OCI-M2 (cell line): ENCODE data around the gene NFYC.

ENCODE experiments used
- DNase-seq: peaks from one replicate; lab custom pipeline; 2025; ENCODE audit not compliant: unreplicated experiment; lab: John Stamatoyannopoulos, UW

The NFYC gene

DNA sequence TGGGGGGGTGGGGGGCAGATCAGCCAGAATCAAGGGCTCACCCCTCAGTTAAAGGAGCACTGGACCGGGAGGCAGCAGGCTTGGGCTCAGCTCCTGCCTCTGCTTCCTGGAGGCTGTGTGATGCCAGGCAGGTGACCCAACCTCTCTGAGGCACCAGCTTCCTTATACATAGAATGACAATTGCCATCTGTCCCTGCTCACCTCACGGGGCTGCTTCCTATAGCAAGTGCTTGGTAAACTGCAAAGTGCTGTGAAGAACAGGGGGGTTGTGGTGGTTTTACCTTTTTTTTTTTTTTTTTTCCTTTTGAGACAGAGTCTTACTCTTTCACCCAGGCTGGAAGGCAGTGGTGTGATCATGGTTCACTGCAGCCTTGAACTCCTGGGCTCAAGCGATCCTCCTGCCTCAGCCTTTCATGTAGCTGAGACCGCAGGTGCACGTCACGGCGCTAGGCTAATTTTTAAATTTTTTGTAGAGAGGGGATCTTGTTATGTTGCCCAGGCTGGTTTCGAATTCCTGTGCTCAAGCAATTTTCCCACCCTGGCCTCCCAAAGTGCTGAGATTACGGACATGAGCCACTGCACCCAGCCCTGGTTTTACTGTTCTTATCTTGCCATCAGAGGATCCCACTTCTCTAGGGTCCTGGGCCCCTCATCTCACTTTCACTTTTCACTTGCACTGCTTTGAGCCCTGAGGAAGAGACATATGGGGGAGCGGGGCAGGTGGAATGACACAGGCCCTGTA, 103.6 kb downstream of the NFYC start:
- DNase-seq = no peak

DNA sequence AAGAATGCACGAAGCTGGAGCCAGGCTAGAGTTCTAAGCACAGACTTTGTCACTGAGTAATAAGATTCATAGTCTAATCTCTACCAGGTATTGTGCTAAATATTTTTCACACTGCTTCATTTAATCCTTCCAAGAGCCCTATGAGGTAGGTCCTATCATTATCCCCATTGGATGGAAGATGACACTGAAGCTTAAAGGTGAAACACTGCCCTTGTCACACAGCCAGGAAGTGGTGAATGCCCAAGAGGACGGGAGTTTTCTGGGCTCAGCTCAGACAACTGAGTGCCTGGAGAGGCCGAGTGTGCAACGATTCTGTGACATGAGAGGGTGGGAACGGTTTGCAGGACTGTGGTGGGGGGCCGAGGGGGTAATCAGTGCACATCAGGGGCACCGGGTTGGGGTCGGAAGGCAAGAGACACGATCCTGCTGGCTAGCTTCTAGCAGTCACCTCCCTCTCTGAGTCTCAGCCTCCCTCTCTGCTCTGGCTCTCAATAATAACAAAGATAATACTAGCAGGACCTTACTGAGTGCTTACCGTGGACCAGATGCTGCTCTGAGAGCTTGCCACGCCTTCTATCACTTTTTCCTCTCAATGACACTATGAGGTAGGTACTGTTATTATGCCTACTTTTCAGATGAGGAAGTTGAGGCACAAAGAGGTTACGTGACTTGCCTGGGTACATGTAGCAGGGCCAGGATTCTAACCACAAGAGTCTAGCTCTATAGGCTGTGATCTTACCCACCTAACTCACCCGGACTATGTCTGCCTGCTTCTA, 104.5 kb downstream of the NFYC start:
- DNase-seq = no peak

DNA sequence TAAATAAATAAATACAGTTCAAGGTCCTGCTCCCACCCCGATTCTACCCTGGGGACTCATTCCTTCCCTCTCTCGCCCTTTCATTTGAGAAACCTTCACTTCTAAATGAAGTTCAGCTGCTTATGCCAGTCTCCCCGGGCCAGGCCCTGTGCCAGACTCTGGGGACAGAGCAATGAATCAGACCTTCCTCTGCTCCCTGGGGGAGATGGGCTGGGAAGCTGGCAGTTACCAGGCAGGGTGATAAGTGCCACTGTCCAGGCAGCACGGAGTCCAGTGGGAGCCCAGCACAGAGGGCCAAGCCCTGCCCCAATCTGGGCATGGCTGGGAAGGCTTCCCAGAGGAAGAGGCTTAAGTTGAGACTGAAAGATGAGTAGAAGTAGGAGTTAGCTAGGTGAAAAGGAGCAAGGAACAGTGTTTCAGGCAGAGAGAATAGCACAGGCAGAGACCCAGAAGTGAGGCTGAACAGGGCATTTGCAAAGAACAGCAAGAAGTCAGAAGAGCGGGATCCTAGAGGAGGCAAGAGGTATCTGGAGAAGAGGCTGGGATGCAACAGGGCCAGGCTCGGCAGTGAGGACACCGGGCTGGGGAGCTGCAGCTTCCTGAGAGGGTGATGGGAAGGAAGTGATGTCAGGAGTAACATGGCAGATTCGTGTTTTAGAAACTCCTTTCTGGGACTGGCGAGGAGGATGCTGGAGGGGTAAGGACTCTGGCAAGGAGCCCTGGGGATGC, 105.6 kb downstream of the NFYC start:
- DNase-seq = no peak

DNA sequence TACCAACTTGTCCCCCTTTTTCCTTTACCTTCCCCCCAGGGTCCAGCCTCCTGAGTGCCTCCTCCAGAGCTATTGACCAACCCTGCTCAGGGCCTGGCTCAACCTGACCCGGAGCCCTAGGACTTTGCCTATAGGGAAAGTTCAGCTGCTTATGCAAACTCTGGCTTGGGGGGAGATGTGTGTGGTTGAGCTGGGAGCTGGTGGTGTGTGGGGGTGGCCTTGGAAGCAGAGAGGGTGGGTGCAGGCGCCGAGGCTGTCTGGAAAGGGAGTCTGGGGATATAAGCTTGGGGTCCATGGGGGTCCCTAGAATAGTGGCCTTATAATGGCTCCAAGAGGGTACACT, 106.1 kb downstream of the NFYC start:
- DNase-seq = no peak

DNA sequence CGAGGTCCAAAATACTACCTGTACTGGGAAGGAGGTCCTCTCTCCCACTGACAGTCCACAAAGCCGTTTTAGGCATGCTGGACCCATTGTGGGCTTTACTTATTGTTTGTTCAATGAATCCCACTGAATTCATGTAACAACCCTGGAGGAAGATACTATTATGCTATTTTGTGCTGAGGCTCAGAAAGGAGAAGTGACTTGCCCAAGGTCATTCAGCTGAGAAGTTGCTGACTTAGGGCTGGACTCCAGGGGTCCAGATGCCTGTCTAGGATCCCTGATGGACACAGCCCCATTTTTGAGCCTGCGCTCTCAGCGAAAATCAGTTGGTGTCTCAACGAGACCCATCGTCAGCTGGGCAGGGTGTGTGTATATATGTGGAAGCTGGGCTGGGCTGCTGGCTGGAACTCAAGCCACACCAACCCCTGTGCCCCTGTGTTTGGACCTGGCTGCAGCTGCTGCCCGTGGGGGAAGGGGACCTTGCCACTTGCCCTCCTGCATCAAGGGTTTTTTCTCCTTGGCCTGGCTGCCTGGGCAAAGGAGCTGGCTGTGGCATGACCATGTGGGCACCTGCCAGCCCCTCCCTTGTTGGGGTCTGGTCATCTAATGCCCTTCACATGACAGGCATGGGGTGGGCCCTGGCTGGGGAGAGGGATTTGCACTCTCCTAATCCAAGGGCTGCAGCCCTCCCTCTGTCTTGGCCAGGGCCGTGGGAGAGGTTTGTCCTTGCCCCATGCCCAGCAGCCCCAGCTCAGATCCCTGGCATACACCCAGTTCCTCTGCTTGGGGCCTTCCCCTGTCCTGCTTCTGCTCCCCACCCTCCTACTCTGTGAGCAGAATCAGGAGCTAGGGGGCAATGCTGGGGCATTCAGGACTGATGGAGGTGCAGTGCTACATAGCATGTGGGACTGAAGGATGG, 107.1 kb downstream of the NFYC start:
- no peak for DNase-seq

DNA sequence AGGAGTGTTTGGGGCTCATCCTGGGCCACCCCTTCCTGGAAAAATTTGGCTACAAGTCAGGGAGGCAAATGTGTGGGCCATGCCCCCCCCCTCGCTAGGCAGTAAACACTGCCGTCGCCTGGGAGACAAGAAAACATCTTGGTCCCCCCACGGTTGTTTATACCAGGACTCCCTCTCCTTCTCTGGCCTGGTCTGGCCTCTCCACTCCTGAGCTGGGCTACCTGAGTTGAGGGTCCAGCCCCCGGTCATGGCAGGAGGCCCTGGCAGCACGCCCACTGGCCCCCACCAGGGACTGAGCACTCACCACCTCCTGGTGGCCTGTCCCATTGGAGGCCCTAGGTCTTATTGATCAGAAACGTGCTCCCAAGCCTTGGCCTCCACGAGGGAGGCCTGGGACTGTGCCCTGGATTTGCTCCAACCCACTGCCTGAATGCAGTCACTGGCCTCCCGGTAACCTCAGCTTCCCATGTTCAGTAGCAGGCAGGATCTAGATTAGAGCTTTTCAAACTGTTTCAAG, 107.9 kb downstream of the NFYC start:
- no peak for DNase-seq

DNA sequence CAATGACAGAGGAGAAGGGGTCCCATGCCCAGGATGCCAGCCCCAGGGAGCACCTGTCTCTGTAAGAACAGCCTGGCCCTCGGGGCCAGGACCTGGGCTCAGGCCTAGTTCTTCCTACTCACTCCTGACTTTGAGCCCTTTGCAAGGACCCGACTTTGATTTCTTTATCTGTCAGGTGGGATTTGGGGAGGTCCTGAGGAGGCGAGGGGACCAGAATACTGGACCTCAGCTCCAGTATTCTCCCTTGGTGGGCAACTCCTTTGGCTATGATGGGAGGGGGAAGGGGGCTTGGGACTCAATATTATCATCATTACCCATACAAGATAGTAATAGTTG, 110.2 kb downstream of the NFYC start:
- DNase-seq = no peak

DNA sequence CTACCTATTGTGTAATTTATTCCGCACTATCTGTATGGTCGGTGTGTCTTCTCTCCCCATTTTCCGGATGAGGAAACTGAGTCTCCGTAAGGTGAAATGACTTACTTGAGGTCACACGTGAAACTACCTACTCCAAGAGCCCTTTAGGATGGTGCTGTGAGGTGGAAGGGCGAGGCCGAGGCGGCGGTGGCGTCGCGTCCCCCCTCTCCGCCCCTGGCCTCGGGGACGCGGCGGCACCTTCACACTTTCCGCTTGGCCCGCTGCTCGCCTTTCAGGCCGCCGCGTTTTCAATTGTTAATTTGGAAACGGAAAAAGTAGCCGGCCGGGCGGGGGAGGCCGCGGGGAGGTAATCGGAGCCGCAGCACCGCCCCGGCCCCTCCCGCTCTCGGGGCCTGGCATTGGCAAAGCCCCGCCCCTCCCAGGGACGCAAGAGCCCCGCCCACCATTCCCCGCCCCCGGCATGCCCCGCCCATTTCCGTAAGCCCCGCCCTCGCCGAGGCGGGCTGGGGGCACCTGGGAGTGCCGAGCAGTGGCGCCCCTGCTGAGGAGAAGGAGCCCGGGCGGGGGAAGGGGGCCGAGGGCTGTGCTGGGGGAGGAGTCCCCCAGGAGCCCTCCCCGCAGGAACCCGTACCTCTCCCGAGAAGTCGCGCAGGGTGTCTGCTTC, 110.7 kb downstream of the NFYC start:
- DNase-seq = peak; percentile 65

DNA sequence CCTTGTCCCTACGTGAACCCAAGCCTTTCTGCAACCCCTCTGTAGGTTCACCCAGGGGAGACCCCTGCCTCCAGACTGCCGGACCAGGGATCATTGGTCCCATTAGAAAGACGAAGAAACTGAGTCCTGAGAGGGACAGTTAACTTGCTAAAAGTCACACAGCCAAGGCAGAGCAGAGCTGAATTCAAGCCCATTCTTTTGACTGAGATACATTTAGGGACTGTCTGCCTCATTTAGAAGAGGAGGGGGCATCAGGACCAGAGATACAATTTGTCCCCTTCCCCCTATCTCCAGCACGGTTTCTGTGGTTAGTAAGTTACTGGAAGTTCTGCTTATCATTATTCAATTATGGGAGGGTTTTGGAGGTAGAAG, 111.2 kb downstream of the NFYC start:
- DNase-seq = peak; percentile 65

DNA sequence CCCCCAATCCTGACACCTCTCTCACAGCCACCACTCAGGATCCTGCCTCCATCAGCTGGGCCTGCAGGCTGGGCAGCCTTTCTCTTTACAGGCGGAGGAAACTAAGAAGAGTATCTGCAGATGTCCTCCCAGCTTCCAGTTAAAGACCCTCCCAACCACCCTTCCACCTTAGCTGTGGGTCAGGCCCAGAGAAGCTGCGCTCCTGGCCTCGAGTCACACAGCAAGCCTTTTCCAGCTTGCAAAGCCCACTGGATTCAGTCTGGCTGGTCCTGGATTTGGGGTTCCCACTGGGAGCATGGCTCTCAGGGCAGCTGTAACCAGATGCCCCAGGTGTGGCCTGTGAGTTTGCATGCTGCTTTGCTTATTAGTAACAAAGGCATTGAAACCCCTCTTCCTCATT, 111.9 kb downstream of the NFYC start:
- DNase-seq = no peak

DNA sequence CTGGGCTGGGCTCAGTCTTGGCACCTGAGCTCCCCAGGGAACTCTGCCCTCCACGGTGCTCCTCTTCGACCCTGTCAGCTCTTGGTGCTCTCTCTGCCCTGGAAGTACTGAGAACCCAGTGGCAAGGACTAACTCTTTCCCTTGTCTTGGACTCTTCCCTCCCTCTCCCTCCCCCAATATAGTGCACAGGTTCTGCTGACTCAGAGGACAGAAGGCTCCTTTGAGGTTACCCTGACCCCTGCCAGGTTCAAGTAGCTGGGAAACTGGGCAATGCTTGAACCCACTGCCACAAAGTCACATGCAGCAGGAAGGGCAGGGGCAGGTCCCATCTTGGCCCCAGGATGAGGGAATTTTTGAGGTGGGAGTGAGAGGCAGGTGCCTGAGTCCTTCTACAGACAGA, 112.4 kb downstream of the NFYC start:
- DNase-seq = no peak

DNA sequence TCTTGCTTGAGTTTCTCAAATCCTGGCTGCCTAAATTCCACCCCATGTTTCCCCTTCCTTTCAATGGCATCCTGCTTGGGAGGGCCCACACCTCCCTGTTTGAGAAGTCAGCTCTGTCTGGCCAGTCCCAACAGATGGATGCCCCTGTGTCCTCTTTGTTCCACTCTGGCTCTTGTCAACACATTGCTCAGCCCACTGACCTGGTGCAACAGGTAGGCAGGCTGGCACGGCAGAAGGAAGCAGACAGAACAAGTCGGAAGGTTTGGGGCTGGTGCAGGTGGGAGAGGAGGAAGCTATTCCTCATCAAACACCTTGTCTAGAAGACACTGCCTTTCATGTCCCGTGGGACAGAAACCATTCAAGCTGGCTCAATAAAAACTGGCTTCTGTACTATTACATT, 114.7 kb downstream of the NFYC start:
- no peak for DNase-seq

DNA sequence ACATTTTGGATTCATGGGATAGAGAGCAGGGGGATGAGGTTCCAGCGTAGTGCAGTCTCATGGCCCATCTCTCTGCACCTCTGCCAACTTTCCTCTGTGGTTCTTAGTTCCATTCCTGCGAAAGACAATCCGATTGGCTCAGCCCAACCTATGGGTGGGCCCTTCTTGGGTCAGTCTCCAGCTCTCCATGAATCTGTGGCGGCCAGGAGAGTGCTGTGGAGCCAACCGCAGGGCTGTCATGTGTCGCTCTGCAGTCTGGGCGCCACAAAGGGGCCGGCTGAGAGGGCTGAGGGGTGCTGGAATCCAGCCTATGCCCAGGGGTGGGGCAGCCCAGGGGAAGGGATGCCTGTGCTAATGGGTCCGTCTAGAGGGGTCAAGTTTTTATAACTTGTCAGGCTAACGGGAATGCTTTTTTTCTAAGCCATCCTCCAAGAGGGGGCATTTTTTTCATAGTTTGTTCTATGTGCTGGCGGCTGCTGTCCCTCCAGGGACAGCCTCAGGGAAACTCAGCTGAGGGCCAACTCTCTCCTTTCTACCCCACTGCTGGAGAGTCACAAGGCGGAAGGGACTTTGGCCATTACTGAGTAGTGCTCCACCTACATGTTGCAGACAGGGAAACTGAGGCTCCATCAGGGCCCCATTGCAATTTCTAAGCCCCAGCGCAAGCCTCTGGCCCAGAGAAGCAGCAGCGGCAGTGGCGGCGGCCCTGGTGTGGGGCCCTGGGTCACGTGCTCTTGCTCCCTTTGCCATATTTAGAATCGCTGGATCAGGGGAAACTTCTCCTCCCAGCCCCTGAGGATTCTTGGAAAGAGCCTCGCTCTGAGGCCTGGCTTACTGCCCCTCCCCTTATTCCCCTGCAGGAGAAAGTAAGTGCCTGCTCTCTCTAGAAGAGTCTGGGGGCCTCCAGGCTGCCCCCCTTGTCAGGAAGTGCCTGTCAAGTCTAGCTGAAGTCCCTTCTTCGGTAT, 115.5 kb downstream of the NFYC start:
- DNase-seq = no peak

DNA sequence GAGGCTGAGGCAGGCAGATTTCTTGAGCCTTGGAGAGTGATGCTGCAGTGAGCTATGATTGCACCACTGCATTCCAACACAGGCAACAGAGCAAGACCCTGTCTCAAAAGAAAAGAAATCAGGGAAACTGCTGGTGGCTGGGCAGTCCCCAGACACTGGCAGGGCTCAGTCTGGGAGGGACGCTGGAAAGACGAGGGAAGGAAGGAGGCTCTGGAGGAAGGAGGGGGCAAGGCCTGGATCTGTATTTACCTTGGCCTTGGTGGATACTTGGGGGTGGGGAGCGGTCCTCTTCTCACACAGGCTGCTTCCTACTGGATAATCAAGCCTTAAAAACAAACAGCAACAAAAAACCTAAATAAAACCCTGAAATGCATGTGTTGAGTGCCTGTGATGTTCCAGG, 116.5 kb downstream of the NFYC start:
- no peak for DNase-seq

DNA sequence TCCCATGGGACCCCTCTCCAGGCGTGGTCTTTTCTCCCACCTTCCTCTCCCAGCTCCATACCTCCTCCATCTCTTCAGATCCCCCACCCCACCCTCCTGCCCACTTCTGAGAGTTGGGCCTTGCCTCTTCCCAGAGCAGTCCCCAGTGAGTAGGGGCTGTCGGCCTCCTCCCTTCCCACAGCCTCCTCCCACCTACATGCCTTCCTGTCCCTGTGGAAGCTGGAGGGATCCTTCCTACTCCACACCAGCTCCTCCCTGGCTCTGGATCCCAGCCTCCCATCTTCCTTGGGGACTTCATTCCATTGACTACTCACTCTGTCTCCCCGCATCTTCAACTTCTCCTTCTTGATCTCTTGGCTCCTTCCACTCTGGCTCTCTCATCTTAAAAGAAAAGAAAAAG, 116.9 kb downstream of the NFYC start:
- DNase-seq = no peak

DNA sequence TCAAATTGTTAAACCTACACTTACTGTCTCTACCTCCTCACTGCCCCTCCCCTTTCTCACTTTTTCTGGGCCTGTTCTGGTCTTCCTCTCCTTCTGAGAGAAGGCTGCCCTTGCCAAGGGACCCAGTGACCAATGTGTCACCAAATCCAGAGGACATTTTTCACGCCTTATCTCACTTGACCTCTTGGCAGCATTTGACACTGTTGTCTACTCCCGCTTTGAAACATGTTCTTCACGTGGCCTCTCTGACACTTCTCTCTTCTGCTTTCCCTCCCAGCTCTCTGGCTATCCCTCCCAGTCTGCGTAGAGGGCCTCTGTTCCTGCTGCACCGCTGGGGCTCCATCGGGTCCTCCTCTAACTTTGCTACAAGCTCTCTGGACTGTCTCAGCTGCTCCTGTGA, 117.4 kb downstream of the NFYC start:
- DNase-seq = no peak

DNA sequence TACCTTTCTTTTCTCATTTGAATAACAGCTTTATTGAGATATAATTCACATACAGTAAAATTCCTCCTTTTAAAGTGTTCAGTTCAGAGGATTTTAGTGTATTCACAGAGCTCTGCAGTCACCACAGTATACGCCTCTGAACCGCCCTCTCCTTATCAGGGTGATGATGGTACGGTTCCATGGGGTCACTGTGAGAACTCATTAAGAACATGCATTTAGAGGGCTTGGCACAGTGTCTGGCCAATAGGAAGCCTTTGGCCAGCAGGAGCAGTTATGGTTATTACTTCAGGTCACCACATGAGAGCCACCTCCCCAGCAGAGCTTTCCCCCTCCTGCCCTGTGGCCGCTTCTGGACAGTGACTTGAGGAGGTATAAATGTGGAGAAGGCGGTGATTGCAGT, 119.4 kb downstream of the NFYC start:
- no peak for DNase-seq

DNA sequence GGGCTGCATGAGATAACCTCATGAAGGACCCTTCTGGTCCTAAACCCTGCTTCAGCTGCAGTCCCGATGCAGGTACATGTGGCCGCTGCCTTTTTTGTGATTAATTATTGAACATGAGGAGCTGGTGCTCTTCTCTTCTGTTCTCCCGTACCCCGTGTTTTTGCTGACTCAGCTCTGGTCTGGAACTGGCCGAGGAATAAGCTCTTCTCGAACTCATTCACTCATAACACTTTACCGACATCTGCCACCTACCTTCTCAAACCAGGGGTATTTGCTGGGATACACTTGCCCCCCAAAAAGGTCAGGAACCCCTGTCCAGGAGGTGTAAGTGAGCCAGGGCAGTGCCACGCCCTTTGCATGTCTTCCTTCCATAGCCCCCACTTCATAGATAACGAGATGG, 123.9 kb downstream of the NFYC start:
- DNase-seq = no peak

DNA sequence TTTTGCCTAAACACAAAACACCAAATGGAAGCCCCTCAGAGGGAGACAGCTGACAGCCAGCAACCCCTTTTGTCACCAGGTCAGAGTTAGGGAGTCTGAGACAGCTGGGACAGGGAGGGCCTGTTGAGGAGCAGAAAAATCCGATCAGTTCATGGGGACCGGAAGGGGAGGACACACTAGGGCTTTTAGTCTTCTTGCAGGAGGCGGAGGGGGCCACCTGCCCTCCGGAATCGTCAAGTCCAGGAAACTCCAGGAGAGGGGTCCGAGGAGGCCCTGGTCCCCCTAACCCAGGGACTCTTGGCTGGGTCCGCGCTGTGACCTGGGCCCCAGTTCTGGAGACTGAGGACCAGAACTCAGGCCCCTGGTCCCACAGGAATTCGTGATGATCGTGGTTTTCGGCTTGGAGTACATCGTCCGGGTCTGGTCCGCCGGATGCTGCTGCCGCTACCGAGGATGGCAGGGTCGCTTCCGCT, 126.3 kb downstream of the NFYC start:
- no peak for DNase-seq
